ENCODE data around the gene HOXA2. TPM values are rescaled to one million over a fixed set of nuclear protein-coding genes. Genes with fewer than 3 reads are reported as not detected.

The HOXA2 gene
- total and polyA plus RNA-seq, 2 of the 13 experiments (the other 11 are each of a cell fraction or from before 2014, with no cell fraction given), result 0.22 to 0.29 TPM

DNA sequence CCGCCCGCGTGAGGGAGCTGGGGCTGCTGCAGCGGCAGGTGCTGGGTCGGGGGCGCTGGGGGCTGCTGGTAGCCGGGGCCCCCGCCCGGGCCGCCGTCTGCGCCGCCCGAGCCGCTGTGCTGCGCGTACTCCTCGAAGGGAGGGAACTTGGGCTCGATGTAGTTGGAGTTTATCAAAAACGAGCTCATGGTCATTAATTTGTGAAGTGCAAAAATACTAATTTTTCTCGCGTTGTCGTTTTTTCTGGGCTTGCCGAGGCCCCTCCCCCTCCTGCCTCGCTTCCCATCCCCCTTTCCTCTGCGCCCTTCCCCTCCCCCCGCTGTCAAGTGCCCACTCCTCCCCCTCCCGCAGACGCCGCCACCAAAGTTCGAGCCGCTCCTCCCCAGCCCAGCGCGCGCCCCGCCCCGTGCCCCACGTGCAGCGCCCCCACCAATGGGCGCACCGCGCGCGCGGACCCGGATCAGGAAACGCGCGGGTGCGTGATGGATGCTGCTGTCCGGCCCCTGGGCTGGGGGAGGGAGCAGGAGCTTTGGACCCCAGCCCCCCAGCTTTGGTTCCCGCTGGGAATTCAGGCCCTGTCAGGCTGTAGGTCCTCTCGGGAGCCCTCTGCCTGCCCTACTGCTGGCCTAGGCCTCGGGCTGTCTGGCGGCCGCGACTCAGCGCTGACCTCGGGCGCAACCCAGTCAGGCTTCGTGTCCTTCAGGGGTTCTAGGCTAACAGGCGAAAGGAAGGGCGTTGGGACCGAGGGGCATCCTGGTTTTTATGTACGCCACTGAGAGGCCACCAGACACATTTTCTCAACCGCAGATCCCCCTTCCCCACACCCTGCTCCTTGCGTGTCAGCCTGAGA is 28.3 kb upstream of the HOXA2 start, which contains the start of gene HOXA4:
HOXA4 (minus strand) TSS at position 218 of the 850 bp plus-strand sequence; CDS start at position 194, 24 bp downstream.
- H3K9me3 ChIP-seq (ENCODE audit: low read length), result no peaks in the 10 kb centered on the region
- H3K79me2 ChIP-seq (ENCODE audit: insufficient read depth, low read length), result no peaks in the 10 kb centered on the region
- WGBS (ENCODE audit: low lambda C conversion rate), result 3% methylated on average over 23 of the region's 67 CpGs
- H3K27me3 ChIP-seq (ENCODE audit: control insufficient read depth in 1 of 2, insufficient read depth in 2 of 2, low read length in 2 of 2), result no peaks in the 10 kb centered on the region
- FAIRE-seq (no peak), ATAC-seq (peak; percentile 89), DNase-seq (ENCODE audit: low spot score) (peak; percentile 77)
- H3K27ac ChIP-seq (ENCODE audit: extremely low read length, insufficient read depth, low read length), result peak within 1 kb of the TSS; percentile 78
- H3K36me3 ChIP-seq (replicated peaks in 1 of 2; ENCODE audit: control insufficient read depth in 1 of 2, insufficient read depth in 2 of 2, low read length in 2 of 2), result no peaks in the 10 kb centered on the region
- ChIA-PET POLR2A (interaction anchor here (0.8 to 5.0 kb wide), 16 partner anchors 10 to 782 kb away, joined by 3 to 118 read pairs (median 4); partner anchors contain the start of genes HOXA1, HOXA3, HOXA5 and SKAP2), CTCF (ENCODE audit: low intra/inter-chr PET ratio, low total read pairs) (interaction anchor here (1.3 kb wide), 1 partner anchor 444 kb away, joined by 3 read pairs; no protein-coding TSS in a partner anchor)
- no peak within 1 kb of the TSS for H2AFZ ChIP-seq (ENCODE audit: low read length)
- H3K4me2 ChIP-seq (ENCODE audit: low read depth, low read length), result peak within 1 kb of the TSS; percentile 91
- peak within 1 kb of the TSS; percentile 62 to 88 (median 69) for H3K4me3 ChIP-seq (replicated peaks in 1 of 3; ENCODE audit: insufficient read depth in 1 of 3, low read depth in 2 of 3, low read length in 3 of 3)
- peaks cover 90% of the 10 kb centered on the region for H3K4me1 ChIP-seq (ENCODE audit: insufficient read depth, low read length)
- in situ Hi-C loops (cut with HindIII; ENCODE audit: extremely low pct_ligation_motif_present, low pct_unique_long_range_greater_than_20kb), result no loop called here
- peak within 1 kb of the TSS; percentile 82 for H3K9ac ChIP-seq (ENCODE audit: insufficient read depth, low read depth, low read length)
- no peaks in the 10 kb centered on the region for H4K20me1 ChIP-seq (ENCODE audit: insufficient read depth, low read length)
- BruUV-seq (replicated peaks), result no TSS peak
- intact Hi-C loops (cut with micrococcal nuclease; ENCODE audit: unreplicated experiment), result loop anchor here (1.0 to 5.0 kb wide), 2 partner anchors 8 to 163 kb away; no protein-coding TSS in a partner anchor
- TF ChIP-seq, protein P1, sequence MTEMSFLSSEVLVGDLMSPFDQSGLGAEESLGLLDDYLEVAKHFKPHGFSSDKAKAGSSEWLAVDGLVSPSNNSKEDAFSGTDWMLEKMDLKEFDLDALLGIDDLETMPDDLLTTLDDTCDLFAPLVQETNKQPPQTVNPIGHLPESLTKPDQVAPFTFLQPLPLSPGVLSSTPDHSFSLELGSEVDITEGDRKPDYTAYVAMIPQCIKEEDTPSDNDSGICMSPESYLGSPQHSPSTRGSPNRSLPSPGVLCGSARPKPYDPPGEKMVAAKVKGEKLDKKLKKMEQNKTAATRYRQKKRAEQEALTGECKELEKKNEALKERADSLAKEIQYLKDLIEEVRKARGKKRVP (CRISPR knock-in tag; IDR thresholded peaks at IDR 0.05), result no peak
- TF ChIP-seq ZFP90 (CRISPR knock-in tag; IDR thresholded peaks at IDR 0.05; ENCODE audit: borderline replicate concordance), result no peak; the same call in 1 of the 2 replicates
- peak; percentile 49; the same call in 1 of the 2 replicates for TF ChIP-seq SP4 (CRISPR knock-in tag; IDR thresholded peaks at IDR 0.05)
- no peak for TF ChIP-seq MED8 (CRISPR knock-in tag; IDR thresholded peaks at IDR 0.05; ENCODE audit: insufficient replicate concordance)
- peak; percentile 82; the same call in 1 of the 2 replicates for TF ChIP-seq SMYD3 (CRISPR knock-in tag; IDR thresholded peaks at IDR 0.05)
- peak; percentile 72; the same call in 1 of the 2 replicates for TF ChIP-seq CBFB (CRISPR knock-in tag; IDR thresholded peaks at IDR 0.05)
- TF ChIP-seq, protein P2, sequence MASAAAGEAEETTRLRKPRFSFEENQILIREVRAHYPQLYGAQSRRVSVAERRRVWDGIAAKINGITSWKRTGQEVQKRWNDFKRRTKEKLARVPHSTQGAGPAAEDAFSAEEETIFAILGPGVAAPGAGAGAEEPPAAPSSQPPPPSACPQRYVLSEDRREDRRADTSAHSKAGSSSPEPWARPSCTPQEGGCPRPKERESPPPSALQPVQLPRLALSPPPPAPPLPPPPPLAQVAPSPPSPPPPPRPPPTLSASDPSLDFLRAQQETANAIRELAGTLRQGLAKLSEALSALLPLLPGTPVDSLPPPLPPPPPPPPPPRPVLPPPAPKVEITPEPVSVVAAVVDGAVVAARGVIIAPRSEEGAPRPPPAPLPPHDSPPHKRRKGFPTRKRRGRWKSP (CRISPR knock-in tag; IDR thresholded peaks at IDR 0.05), result peak; percentile 87
- peak; percentile 82 for TF ChIP-seq SALL1 (CRISPR knock-in tag; IDR thresholded peaks at IDR 0.05)
- TF ChIP-seq, protein P3, sequence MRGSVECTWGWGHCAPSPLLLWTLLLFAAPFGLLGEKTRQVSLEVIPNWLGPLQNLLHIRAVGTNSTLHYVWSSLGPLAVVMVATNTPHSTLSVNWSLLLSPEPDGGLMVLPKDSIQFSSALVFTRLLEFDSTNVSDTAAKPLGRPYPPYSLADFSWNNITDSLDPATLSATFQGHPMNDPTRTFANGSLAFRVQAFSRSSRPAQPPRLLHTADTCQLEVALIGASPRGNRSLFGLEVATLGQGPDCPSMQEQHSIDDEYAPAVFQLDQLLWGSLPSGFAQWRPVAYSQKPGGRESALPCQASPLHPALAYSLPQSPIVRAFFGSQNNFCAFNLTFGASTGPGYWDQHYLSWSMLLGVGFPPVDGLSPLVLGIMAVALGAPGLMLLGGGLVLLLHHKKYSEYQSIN (CRISPR knock-in tag; IDR thresholded peaks at IDR 0.05; ENCODE audit: borderline replicate concordance), result no peak
- TF ChIP-seq ZNF33B (CRISPR knock-in tag; IDR thresholded peaks at IDR 0.05), result no peak; the same call in 1 of the 2 replicates
- peak; percentile 87 for TF ChIP-seq BORCS8-MEF2B (CRISPR knock-in tag; IDR thresholded peaks at IDR 0.05)
- TF ChIP-seq ZNF326 (CRISPR knock-in tag; IDR thresholded peaks at IDR 0.05; ENCODE audit: borderline replicate concordance), result no peak
- TF ChIP-seq ZNF766 (CRISPR knock-in tag; IDR thresholded peaks at IDR 0.05; ENCODE audit: borderline replicate concordance), result no peak
- TF ChIP-seq GATA4 (IDR thresholded peaks at IDR 0.05; ENCODE audit: borderline replicate concordance, low read depth), result no peak
- 0 out of 2 replicates have a peak, but pooled peaks have one; percentile 22 for TF ChIP-seq E2F5 (CRISPR knock-in tag; conservative IDR thresholded peaks at IDR 0.05)
- TF ChIP-seq, protein P4, sequence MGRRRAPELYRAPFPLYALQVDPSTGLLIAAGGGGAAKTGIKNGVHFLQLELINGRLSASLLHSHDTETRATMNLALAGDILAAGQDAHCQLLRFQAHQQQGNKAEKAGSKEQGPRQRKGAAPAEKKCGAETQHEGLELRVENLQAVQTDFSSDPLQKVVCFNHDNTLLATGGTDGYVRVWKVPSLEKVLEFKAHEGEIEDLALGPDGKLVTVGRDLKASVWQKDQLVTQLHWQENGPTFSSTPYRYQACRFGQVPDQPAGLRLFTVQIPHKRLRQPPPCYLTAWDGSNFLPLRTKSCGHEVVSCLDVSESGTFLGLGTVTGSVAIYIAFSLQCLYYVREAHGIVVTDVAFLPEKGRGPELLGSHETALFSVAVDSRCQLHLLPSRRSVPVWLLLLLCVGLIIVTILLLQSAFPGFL (CRISPR knock-in tag; IDR thresholded peaks at IDR 0.05), result no peak
- TF ChIP-seq RBM39 (IDR thresholded peaks at IDR 0.05; ENCODE audit: low read depth, low read length, poor library complexity, severe bottlenecking), result peak; percentile 68

All from HepG2 (cell line).